ENCODE results near the gene PLD5.
"Not testable (repeated sequence)": the region's sequence is repeated elsewhere in the genome, so short reads cannot be mapped to it uniquely, and the experiment has no call there.

The PLD5 gene

DNA sequence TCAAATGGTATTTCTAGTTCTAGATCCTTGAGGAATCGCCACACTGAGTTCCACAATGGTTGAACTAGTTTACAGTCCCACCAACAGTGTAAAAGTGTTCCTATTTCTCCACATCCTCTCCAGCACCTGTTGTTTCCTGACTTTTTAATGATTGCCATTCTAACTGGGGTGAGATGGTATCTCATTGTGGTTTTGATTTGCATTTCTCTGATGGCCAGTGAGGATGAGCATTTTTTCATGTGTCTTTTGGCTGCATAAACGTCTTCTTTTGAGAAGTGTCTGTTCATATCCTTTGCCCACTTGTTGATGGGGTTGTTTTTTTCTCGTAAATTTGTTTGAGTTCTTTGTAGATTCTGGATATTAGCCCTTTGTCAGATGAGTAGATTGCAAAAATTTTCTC, 427.2 kb downstream of the PLD5 start:
- not testable (repeated sequence) for H3K23ac ChIP-seq (ENCODE audit: low read length in 2 of 2); DNase-seq; H2BK12ac ChIP-seq (ENCODE audit: low read length in 2 of 2); H4K91ac ChIP-seq (ENCODE audit: low read length); H2AK5ac ChIP-seq (ENCODE audit: low read length, severe bottlenecking); H2BK5ac ChIP-seq (ENCODE audit: low read depth, low read length, poor library complexity, severe bottlenecking); H2BK120ac ChIP-seq (ENCODE audit: low read depth, low read length); H4K8ac ChIP-seq (ENCODE audit: low read length); H3K27me3 ChIP-seq (ENCODE audit: control insufficient read depth in 1 of 2, insufficient read depth in 1 of 2, low read length in 2 of 2); H3K9me3 ChIP-seq (ENCODE audit: control insufficient read depth, low read length); H2AFZ ChIP-seq (ENCODE audit: low read depth, low read length); H3K9ac ChIP-seq (ENCODE audit: low read length); H3K4me3 ChIP-seq (ENCODE audit: insufficient read depth in 1 of 2, low read depth in 1 of 2, low read length in 2 of 2); H3K27ac ChIP-seq (ENCODE audit: low read length, poor library complexity, severe bottlenecking); H3K4me1 ChIP-seq (ENCODE audit: control insufficient read depth, insufficient read depth, low read depth, low read length); H3K36me3 ChIP-seq (ENCODE audit: control insufficient read depth in 1 of 2, insufficient read depth in 2 of 2, low read depth in 1 of 2, low read length in 2 of 2); H2BK15ac ChIP-seq (ENCODE audit: low read depth, poor library complexity, severe bottlenecking); H3K79me1 ChIP-seq (replicated peaks; ENCODE audit: low read length, poor library complexity, severe bottlenecking); H3K18ac ChIP-seq (ENCODE audit: low read depth in 1 of 2, low read length in 2 of 2); H3K14ac ChIP-seq (ENCODE audit: low read length in 2 of 2); H3K4ac ChIP-seq (ENCODE audit: low read depth in 1 of 2, low read length in 2 of 2); H3K4me2 ChIP-seq (ENCODE audit: low read length, poor library complexity, severe bottlenecking)
- WGBS = 17% methylated on average over 1 of the region's 3 CpGs

DNA sequence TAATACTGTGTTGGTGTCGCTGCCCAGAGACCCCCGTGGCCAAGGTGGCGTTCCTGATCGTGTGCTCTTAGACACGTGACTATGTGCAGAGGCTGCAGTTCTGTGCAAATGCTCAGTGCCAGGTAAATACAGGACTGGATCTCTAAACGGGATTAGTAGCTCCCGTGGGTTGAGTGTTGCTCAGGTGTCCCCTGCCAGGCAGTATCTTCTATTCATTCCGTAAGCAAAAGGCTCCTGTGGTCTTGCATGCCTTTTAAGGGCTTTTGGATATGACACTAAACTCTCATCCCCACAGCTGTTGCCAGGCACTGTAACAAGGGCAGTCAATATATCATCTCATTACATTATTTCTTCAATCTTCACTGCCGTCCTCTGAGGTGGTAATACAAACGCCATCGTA, 431.4 kb downstream of the PLD5 start:
- WGBS = 76% methylated on average over 11 of the region's 11 CpGs
- Histone ChIP-seq H3K4me2 (ENCODE audit: low read length, poor library complexity, severe bottlenecking) (no peak overlapping the region), H2BK120ac (ENCODE audit: low read depth, low read length) (no peak overlapping the region), H2AK5ac (ENCODE audit: low read length, severe bottlenecking) (no peak overlapping the region), H3K9ac (ENCODE audit: low read length) (no peak overlapping the region), H3K36me3 (ENCODE audit: control insufficient read depth in 1 of 2, insufficient read depth in 2 of 2, low read depth in 1 of 2, low read length in 2 of 2) (no peaks in the 10 kb centered on the region), H3K4ac (ENCODE audit: low read depth in 1 of 2, low read length in 2 of 2) (no peak overlapping the region), H3K27me3 (ENCODE audit: control insufficient read depth in 1 of 2, insufficient read depth in 1 of 2, low read length in 2 of 2) (no peaks in the 10 kb centered on the region), H3K9me3 (ENCODE audit: control insufficient read depth, low read length) (no peaks in the 10 kb centered on the region), H3K14ac (ENCODE audit: low read length in 2 of 2) (no peak overlapping the region), H2BK5ac (ENCODE audit: low read depth, low read length, poor library complexity, severe bottlenecking) (no peak overlapping the region), H3K18ac (ENCODE audit: low read depth in 1 of 2, low read length in 2 of 2) (no peak overlapping the region), H4K91ac (ENCODE audit: low read length) (no peak overlapping the region), H3K79me1 (replicated peaks; ENCODE audit: low read length, poor library complexity, severe bottlenecking) (no peaks in the 10 kb centered on the region), H4K8ac (ENCODE audit: low read length) (no peak overlapping the region), H3K4me1 (ENCODE audit: control insufficient read depth, insufficient read depth, low read depth, low read length) (no peaks in the 10 kb centered on the region), H2AFZ (ENCODE audit: low read depth, low read length) (no peak overlapping the region), H3K4me3 (ENCODE audit: insufficient read depth in 1 of 2, low read depth in 1 of 2, low read length in 2 of 2) (no peak overlapping the region), H3K27ac (ENCODE audit: low read length, poor library complexity, severe bottlenecking) (no peak overlapping the region), H3K23ac (ENCODE audit: low read length in 2 of 2) (no peak overlapping the region), H2BK12ac (ENCODE audit: low read length in 2 of 2) (no peak overlapping the region), H2BK15ac (ENCODE audit: low read depth, poor library complexity, severe bottlenecking) (no peak overlapping the region)
- DNase-seq = no peak

DNA sequence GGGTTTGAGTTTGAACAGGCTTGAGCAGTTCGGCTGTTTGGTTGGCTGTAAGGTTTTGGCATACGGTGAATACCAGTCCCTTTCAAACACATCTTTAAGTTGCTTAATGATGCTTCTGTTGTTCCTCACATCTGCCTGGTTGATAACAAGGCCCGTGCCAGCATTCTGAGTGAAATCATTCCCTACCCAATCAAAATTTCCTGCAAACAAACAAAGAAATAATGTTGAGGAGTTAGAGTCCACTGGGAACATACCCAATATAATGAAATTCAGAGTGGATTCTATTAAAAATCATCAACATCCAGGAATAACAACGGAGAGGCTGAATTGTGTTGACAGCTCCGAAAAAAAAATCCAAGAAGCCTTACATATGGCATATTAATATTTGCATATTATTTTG, 434.6 kb downstream of the PLD5 start:
- WGBS = 78% methylated on average over 1 of the region's 5 CpGs
- no peak for DNase-seq
- Histone ChIP-seq H4K8ac (ENCODE audit: low read length) (no peak overlapping the region), H3K9me3 (ENCODE audit: control insufficient read depth, low read length) (no peaks in the 10 kb centered on the region), H3K36me3 (ENCODE audit: control insufficient read depth in 1 of 2, insufficient read depth in 2 of 2, low read depth in 1 of 2, low read length in 2 of 2) (no peaks in the 10 kb centered on the region), H3K4me1 (ENCODE audit: control insufficient read depth, insufficient read depth, low read depth, low read length) (peaks cover 1% of the 10 kb centered on the region), H3K4me2 (ENCODE audit: low read length, poor library complexity, severe bottlenecking) (no peak overlapping the region), H3K27me3 (ENCODE audit: control insufficient read depth in 1 of 2, insufficient read depth in 1 of 2, low read length in 2 of 2) (no peaks in the 10 kb centered on the region), H2BK15ac (ENCODE audit: low read depth, poor library complexity, severe bottlenecking) (no peak overlapping the region), H2BK120ac (ENCODE audit: low read depth, low read length) (no peak overlapping the region), H3K23ac (ENCODE audit: low read length in 2 of 2) (no peak overlapping the region), H3K79me1 (replicated peaks; ENCODE audit: low read length, poor library complexity, severe bottlenecking) (no peaks in the 10 kb centered on the region), H2BK12ac (ENCODE audit: low read length in 2 of 2) (no peak overlapping the region), H4K91ac (ENCODE audit: low read length) (no peak overlapping the region), H3K27ac (ENCODE audit: low read length, poor library complexity, severe bottlenecking) (no peak overlapping the region), H2AK5ac (ENCODE audit: low read length, severe bottlenecking) (no peak overlapping the region), H3K14ac (ENCODE audit: low read length in 2 of 2) (no peak overlapping the region), H3K4ac (ENCODE audit: low read depth in 1 of 2, low read length in 2 of 2) (no peak overlapping the region), H3K4me3 (ENCODE audit: insufficient read depth in 1 of 2, low read depth in 1 of 2, low read length in 2 of 2) (no peak overlapping the region), H2BK5ac (ENCODE audit: low read depth, low read length, poor library complexity, severe bottlenecking) (no peak overlapping the region), H3K9ac (ENCODE audit: low read length) (no peak overlapping the region), H2AFZ (ENCODE audit: low read depth, low read length) (no peak overlapping the region), H3K18ac (ENCODE audit: low read depth in 1 of 2, low read length in 2 of 2) (no peak overlapping the region)

DNA sequence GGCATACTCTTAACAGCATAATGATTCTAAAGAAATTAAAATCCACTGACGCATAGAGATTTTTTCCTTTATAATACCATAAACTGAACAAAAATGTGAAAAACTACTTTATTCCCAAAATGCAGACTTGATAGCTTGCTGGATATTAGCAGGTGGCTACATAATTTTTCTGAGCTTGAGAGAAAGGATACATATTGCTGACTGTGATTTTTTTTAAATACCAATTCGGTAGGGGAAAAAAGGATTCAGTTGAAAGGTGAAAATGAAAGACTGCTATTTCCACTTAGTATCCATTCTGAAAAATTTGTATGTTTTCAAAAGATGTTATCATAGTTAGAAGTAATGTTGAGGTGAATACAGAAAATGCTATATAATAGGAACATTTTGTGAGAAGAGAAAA, 435.6 kb downstream of the PLD5 start:
- Histone ChIP-seq H2BK120ac (ENCODE audit: low read depth, low read length) (no peak overlapping the region), H2BK15ac (ENCODE audit: low read depth, poor library complexity, severe bottlenecking) (no peak overlapping the region), H3K79me1 (replicated peaks; ENCODE audit: low read length, poor library complexity, severe bottlenecking) (no peaks in the 10 kb centered on the region), H3K9ac (ENCODE audit: low read length) (no peak overlapping the region), H3K9me3 (ENCODE audit: control insufficient read depth, low read length) (no peaks in the 10 kb centered on the region), H3K18ac (ENCODE audit: low read depth in 1 of 2, low read length in 2 of 2) (no peak overlapping the region), H3K27ac (ENCODE audit: low read length, poor library complexity, severe bottlenecking) (no peak overlapping the region), H2BK12ac (ENCODE audit: low read length in 2 of 2) (no peak overlapping the region), H3K4me2 (ENCODE audit: low read length, poor library complexity, severe bottlenecking) (no peak overlapping the region), H3K36me3 (ENCODE audit: control insufficient read depth in 1 of 2, insufficient read depth in 2 of 2, low read depth in 1 of 2, low read length in 2 of 2) (no peaks in the 10 kb centered on the region), H3K27me3 (ENCODE audit: control insufficient read depth in 1 of 2, insufficient read depth in 1 of 2, low read length in 2 of 2) (no peaks in the 10 kb centered on the region), H2BK5ac (ENCODE audit: low read depth, low read length, poor library complexity, severe bottlenecking) (no peak overlapping the region), H3K4me1 (ENCODE audit: control insufficient read depth, insufficient read depth, low read depth, low read length) (peaks cover 1% of the 10 kb centered on the region), H4K8ac (ENCODE audit: low read length) (no peak overlapping the region), H2AK5ac (ENCODE audit: low read length, severe bottlenecking) (no peak overlapping the region), H3K14ac (ENCODE audit: low read length in 2 of 2) (no peak overlapping the region), H3K4ac (ENCODE audit: low read depth in 1 of 2, low read length in 2 of 2) (no peak overlapping the region), H3K4me3 (ENCODE audit: insufficient read depth in 1 of 2, low read depth in 1 of 2, low read length in 2 of 2) (no peak overlapping the region), H3K23ac (ENCODE audit: low read length in 2 of 2) (no peak overlapping the region), H4K91ac (ENCODE audit: low read length) (no peak overlapping the region), H2AFZ (ENCODE audit: low read depth, low read length) (no peak overlapping the region)
- WGBS = 58% methylated on average over 1 of the region's 2 CpGs
- no peak for DNase-seq

Measured in mesenchymal stem cell (in vitro differentiated cells and primary cell).